Stimulated activated CD4-positive, alpha-beta T cell treated with anti-CD3 and anti-CD28 coated beads, Interleukin-1b, Interleukin-23, amount 100 ng/mL, for 48 hours (primary cell): Measurements from ENCODE around the gene ABLIM1.

Source experiments
- DNase-seq: peaks from one replicate; pipeline ENCODE4 v3.0.0-alpha.2; 2020

The ABLIM1 gene

GRCh38 chr10:114402871-114403540 lies 255.1 kb downstream of the ABLIM1 start:
- DNase-seq = no peak

DNA sequence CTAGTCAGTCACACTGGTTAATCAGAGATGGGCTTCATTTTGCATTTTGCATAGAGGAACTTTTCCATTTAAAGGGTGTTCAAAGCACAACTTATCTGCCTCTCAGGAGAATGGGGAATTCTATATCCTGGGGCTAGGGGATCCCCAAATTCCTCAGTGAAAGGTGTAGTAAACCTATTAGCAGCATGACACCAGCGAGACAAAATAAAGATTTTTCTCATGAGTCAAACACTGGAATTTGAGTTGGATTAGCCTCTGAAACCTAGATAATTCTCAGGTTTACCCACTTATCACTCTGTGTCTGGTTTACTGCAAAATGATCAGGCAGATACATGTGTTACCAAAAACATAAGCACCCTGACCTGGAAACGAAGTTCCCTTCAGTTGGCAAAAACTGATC lies 255.8 kb downstream of the ABLIM1 start:
- no peak for DNase-seq

DNA sequence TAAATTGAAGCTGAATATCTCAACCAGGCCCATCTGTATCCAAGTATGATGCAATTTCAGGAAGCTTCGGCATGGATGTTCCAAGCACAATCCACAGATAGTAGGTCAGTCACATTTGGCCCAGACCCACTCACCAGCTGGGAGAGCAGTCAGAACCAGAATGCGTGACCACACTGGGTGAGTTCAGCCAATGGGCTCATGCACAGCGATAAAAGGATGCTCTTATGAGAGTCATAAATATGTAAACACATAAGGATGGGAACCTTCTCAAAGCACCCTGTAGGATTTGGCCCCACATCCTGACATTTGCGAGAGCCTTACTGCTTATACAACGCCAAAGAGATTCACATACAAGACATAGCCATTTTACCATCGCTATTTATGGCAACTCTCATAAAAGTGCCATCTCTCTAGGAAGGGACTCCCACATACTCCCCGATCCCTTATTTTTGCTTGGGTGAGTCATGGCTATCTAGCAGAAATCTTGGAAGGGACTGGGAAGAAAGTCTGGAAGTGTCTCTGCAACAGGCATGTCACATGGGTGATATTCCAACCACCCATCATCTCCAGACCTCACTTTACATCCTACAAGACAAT lies 256.8 kb downstream of the ABLIM1 start:
- DNase-seq = no peak

DNA sequence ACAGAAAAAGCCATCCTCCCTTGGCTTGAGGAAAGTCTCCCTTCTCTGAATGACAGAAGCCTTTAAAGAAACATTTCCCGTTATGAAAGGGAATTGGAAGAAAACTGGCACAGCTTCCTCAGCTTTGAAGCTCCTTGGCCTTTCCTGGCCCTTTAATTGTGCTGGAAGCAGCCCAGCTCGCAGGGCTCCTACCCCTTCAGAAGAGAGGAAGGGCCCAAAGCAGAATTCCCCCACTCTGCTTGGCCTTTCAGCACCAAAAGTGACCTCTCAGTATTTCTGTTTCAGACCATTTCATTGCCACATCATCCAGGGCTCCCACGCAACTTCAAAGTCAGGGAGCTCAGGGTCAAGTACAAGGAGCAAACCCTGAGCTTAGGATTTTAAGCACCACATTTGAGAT lies 258.0 kb downstream of the ABLIM1 start:
- no peak for DNase-seq

- DNase-seq = no peak
Observed at GRCh38 chr10:114399576-114399975, 258.5 kb downstream of the ABLIM1 start.

- no peak for DNase-seq
Observed at GRCh38 chr10:114398587-114399331, 259.3 kb downstream of the ABLIM1 start.

- no peak for DNase-seq
Observed at GRCh38 chr10:114397651-114398145, 260.4 kb downstream of the ABLIM1 start.

DNA sequence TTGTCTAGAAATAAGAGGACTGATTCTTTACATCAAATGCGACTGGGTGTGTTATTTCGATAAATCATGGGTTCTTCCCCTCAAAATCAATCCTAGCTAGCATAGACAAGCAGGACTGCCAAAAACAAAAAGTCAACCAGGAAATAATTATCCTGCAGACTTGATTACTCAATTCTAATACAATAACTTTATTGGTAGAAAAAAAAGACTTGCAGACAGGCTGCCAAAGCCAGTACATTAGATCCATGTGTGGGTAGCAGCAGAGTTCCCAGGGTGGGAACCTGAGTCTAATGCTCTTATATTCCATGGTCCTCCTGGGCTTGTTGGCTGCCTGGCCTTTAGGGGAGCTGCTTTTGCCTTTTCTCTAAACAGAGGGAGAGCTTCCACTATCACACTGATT lies 261.6 kb downstream of the ABLIM1 start:
- DNase-seq = no peak

- DNase-seq = no peak
Observed at GRCh38 chr10:114395366-114396022, 262.6 kb downstream of the ABLIM1 start.

- DNase-seq = no peak
Observed at GRCh38 chr10:114394531-114394930, 263.5 kb downstream of the ABLIM1 start.

- no peak for DNase-seq
Observed at GRCh38 chr10:114393886-114394285, 264.2 kb downstream of the ABLIM1 start.

- DNase-seq = no peak
Observed at GRCh38 chr10:114393482-114393881, 264.6 kb downstream of the ABLIM1 start.

DNA sequence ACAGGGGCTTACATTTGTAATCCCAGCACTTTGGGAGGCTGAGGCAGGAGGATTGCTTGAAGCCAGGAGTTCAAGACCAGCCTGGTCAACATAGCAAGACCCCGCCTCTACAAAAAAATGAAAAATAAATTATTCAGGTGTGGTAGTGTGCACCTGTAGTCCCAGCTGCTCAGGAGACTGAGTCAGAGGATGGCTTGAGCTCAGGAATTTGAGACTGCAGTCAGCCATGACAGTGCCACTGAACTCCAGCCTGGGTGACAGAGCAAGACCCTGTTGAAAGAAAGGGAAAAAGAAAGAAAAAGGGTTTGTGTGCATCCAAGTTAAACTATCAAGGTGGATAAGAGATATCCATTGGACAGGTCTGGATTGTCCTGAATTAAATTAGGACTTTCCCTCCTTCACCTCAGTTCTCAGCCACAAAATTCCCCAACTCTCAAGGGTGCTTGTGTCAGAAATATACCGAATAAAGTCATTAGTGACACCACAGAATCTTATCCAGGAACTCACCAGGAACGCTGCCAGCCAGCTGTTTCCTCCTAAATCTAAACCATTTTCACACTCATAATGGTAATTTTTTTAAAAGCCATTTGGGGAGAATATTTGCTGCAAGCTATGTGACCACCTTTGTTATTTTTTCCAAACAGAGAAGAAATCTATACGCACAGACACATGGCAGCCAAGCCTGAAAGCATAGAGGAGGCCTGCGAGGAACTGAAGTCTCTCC lies 265.8 kb downstream of the ABLIM1 start:
- no peak for DNase-seq

GRCh38 chr10:114391599-114391998 lies 266.5 kb downstream of the ABLIM1 start:
- DNase-seq = no peak

DNA sequence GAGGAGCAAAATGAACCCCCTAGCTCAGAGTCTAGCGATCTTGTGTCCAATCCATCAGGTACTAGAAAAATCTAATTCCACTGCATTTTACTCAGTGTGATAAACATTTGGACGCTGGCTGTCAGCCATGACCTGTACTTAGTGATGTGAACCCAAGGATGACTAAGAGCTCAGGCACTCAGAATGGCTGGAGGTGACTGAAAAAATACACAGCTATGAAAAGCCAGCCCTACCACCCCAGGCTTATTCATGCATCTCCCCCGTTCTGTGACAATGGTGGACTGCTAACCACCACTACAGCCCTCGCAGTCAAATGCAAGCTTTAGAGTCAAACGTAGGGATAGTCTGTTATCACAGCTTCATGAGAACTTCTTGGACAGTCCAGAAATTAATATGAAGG lies 268.6 kb downstream of the ABLIM1 start:
- no peak for DNase-seq

- DNase-seq = no peak
Observed at GRCh38 chr10:114388275-114388674, 269.8 kb downstream of the ABLIM1 start.

GRCh38 chr10:114387784-114388183 lies 270.3 kb downstream of the ABLIM1 start:
- no peak for DNase-seq

DNA sequence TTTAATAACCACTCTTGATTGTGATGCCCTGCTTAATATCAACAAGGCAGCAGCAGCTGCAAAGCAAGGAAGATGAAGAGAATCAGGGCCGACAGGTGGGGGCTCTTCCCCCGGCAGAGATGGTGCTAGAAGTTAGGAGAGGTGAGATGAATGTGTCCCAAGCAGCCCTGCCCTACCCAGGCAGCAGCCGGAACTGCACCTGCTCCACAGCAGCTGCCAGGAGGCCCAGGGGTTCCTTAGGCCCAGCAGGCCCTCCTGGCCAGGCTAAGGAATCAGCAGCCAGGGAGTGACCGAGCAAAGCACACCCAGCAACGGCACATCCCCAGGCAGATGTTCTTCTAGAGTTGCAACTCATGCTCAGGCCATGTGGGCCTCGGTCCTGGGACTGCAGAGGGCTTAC lies 271.6 kb downstream of the ABLIM1 start:
- DNase-seq = no peak

GRCh38 chr10:114385557-114385956 lies 272.5 kb downstream of the ABLIM1 start:
- DNase-seq = no peak

GRCh38 chr10:114384601-114385000 lies 273.5 kb downstream of the ABLIM1 start:
- no peak for DNase-seq

GRCh38 chr10:114384181-114384580 lies 273.9 kb downstream of the ABLIM1 start:
- DNase-seq = no peak
